Activated CD4-positive, alpha-beta T cell treated with anti-CD3 and anti-CD28 coated beads, Interleukin-2, amount 10 ng/mL, durations not matched to agents 24 days and 14 days (primary cell): ENCODE results near the gene RNF11. TPM values are rescaled to one million over a fixed set of nuclear protein-coding genes. Genes with fewer than 3 reads are reported as not detected.

Source experiments
- total RNA-seq: library from RNA; stranded (reverse); gene quantifications from 2 replicates; pipeline ENCODE4 v1.2.3, GENCODE V29; 2022

RNF11 gene
- total RNA-seq, 1 donor from 2014 or later: 24.6 TPM

Other genes with a start within 250 kb of the RNF11 start
- gene C1orf185, start 134.0 kb upstream of the RNF11 start, total RNA-seq: not detected in 2 replicates
- gene TTC39A, start 94.3 kb downstream of the RNF11 start, total RNA-seq: 0.12 and 0.28 TPM in 2 replicates